ENCODE data around the gene FAM200A.
"Not testable (repeated sequence)": the region's sequence is repeated elsewhere in the genome, so short reads cannot be mapped to it uniquely, and the experiment has no call there.

Gene FAM200A

DNA sequence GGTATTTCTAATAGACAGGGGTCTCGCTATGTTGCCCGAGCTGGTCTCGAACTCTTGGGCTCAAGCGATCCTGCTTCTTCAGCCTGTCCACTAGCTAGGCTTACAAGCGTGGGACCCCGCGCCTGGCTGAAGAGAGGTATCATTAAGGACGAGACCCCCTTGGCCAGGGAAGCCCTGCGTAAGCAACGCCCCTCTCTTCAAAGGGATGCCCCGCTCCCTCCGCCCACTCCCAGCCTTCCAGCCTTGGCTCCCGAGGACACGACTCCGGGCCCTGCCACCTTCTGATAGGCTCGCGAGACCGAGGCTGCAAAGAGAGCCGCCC lies 47.7 kb downstream of the FAM200A start:
- DNase-seq (ENCODE audit: low read depth) = no peak

DNA sequence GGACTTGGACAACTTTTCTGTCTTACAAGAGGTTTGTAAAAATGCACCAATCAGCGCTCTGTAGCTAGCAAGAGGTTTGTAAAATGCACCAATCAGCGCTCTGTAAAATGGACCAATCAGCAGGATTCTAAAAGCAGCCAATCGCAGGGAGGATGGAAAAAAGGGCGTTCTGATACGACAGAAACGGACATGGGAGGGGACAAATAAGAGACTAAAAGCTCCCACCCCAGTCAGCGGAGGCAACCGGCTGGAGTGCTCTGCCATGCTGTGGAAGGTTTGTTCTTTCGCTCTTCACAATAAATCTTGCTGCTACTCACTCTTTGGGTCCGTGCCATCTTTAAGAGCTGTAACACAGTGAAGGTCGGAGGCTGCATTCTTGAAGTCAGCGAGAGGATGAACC lies 50.7 kb downstream of the FAM200A start:
- DNase-seq (ENCODE audit: low read depth) = not testable (repeated sequence)

DNA sequence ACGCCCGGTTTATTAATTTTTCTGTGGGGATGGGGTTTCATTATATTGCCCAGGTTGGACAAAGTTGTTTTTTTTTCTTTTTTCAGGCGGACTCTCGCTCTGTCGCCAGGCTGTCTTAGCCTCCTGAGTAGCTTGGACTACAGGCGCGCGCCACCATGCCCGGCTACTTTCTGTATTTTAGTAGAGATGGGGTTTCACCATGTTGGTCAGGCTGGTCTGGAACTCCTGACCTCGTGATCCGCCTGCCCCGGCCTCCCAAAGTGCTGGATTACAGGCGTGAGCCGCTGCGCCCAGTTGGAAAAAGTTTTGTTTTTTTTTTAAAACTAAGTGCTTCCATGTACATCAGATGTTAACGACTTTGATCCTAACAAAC lies 51.3 kb downstream of the FAM200A start:
- DNase-seq (ENCODE audit: low read depth) = no peak

DNA sequence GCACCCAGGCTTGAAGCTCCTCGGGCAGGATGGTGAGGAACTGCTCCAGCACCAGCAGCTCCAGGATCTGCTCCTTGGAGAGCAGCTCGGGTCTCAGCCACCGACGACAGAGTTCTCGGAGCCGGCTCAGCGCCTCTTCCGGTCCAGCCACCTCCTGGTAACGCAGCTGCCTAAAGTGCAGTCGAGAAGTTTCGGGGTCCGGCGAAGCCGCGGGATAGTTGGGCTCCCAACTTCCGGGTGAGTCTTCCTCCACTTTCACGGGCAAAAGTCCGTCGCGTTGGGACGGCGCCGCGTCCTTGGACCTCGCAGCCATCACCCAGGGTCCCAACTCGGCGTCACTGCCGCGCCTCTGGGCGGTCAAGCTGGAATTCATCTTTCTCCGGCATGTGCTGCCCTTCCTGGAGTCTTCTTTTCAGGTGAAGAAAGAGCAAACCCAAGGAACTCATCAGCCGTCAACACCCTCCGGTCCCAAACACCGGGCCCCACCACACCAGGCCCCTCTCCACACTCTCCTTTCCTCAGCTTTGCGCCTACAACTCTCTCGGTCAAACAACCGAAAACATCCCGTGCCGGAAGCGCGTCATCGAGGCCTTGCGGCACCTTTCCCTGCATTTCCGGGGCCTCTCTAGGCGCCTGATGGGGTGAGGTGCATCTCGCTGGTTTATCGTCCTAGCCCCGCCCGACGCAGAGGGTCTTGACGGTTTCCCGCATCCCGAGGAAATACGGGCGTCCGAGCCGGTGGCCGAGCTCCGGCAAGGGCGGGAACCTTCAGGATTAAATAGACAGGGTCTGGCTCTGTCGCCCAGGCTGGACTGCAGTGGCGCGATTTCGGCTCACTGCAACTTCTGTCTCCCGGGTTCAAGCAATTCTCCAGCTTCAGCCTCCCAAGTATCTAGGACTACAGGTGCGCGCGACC lies 51.9 kb downstream of the FAM200A start, which contains the start of gene ZNF394:
ZNF394 (minus strand) TSS at position 561 of the 916 bp plus-strand sequence; CDS start at position 373, 188 bp downstream.
- DNase-seq (ENCODE audit: low read depth) = peak; percentile 66

DNA sequence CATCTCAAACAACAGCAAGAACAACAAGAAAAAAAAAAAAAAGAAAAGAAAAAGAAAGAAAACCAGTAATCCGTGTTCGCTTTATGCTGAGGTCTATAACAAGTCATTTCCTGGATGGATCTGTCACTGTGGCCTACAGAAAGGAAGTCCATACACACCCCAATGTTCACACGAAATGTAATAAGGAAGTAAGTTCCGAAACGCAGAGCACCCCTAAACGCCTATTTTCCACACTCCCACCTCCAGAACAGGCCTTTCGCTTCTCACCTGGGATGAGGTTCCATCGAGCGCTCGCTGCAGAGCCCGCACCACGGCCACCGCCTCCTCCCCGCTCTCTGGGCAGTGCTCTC lies 52.6 kb downstream of the FAM200A start:
- no peak for DNase-seq (ENCODE audit: low read depth)

DNA sequence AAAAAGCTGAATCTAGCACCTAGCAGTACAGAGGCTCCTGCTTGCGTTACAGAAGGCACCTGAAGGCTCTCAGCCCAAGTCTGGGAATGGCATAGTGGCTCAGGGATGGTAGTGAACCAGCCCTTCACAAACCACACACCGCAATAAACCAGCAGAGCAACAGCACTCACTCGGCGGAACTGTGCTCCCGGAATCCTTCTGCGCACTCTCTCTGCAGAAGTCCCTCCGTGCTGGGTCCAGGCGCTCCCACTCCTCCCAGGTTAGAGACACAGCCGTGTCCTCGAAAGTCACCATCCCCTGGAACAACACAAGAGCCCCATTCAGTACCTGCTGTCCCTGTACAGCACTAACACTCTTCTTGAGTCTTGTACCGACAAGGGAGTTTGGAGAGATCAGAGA lies 53.4 kb downstream of the FAM200A start:
- no peak for DNase-seq (ENCODE audit: low read depth)

DNA sequence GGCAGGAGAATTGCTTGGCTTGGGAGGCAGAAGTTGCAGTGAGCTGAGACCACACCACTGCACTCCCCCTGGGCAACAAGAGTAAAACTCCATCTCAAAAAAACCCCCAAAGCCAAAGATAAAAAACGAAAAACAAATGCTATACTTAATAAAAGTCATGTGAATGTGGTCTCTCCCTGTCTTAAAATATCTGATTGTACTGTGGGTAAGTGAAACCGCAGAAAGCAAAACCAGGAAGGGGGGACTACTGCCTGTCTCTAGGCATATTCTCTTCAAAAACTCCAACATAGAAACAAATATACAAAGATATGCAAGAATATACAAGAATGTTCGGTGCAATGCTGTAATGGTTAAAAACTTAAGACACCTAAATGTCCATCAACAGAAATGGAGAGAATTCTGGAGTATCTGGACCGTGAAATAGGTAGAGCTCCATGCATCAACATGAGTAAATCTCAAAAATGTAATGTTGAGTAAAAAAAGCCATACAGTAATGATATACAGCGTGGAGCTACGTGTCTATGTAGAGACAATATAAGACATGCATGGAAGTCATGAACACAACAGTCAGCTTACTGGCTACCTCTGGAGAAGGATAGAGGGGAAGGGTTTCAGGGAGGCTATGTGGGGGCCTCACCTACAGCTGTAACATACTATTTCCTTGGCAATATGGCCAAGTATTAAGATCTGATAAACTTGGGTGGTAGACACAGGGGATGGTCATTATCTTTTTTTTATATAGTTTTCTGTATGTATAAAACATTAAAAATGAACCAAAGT lies 54.0 kb downstream of the FAM200A start:
- no peak for DNase-seq (ENCODE audit: low read depth)

All from stimulated activated CD8-positive, alpha-beta memory T cell treated with anti-CD3 and anti-CD28 coated beads, Interleukin-15, amount 100 ng/mL, for 24 hours (primary cell).